H1 (cell line): ENCODE data around the gene ZNF683. TPM values are rescaled to one million over a fixed set of nuclear protein-coding genes. Genes with fewer than 3 reads are reported as not detected.

Source experiments
- EP300 ChIP-seq, 2 experiments: IDR thresholded peaks; 1 replicate in 1 of 2; 2 replicates in 1 of 2; pipeline ENCODE4 v1.6.1; 2011 to 2012; ENCODE audit warnings: low read depth in 2 of 2, low read length in 2 of 2, mild to moderate bottlenecking in 2 of 2, borderline replicate concordance in 1 of 2, inconsistent platforms in 1 of 2, moderate library complexity in 1 of 2
- polyA plus RNA-seq, 7 experiments: library from polyadenylated mRNA; depleted of rRNA in 3 of 7; stranded (reverse) in 5 of 7; unstranded in 2 of 7; fragments of >200 nt in 5 of 7; fragments of 200-250 nt in 2 of 7; gene quantifications; 1 replicate in 5 of 7; 2 replicates in 1 of 7; 4 replicates in 1 of 7; pipeline versions ENCODE4 v1.2.1 to v1.2.3, GENCODE V29; 2011 to 2013; ENCODE audit warnings: missing spikeins in 2 of 7, mixed read lengths in 2 of 7
- total RNA-seq: library from RNA; stranded (reverse); fragmentation: NEBNext Ultra II Directional; extraction: Animal tissue kit (Norgen Biotek cat#: 25700); gene quantifications from 2 replicates; pipeline ENCODE4 v1.2.1, GENCODE V29; 2021

Gene ZNF683
- total and polyA plus RNA-seq, 2 of the 8 experiments (the other 6 are each of a cell fraction or from before 2014, with no cell fraction given), result not detected

DNA sequence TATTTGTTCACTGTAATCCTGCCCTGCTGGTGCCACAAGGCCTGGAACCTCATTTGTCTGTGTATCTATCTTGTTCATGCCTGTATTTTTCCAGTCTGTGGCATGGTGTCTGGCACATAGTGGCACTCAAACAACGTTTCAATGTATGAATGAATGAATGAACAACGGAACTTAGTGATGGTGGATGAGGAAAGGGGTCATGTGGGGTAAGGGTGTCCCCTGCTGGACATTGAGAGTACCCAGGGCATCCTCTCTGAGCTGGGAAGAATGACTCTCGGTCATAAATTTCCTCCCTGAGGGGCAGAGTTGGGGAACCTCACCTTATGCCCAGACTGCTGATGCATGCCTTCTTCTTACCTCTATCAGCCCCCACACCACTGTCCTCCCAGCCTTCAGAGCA lies 18.9 kb upstream of the ZNF683 start (continued):
- TF ChIP-seq EP300 (IDR thresholded peaks at IDR 0.05; ENCODE audit: borderline replicate concordance in 1 of 2, low read depth in 2 of 2, low read length in 2 of 2), result no peak
